WTC11 (cell line): ENCODE measurements around the gene RELCH. TPM values are rescaled to one million over a fixed set of nuclear protein-coding genes. Genes with fewer than 3 reads are reported as not detected.

Experiments used
- ATAC-seq: fragments of 200-7000 bp; cut with Tn5 transposase; 2 replicates; pipeline ENCODE4 v1.10.0; 2021; ENCODE audit warnings: mild to moderate bottlenecking, moderate library complexity
- CTCF ChIA-PET: fragments of 300-600 bp; sonication (Branson Sonifier 250); formaldehyde crosslinking; loops from one replicate; lab custom pipeline; 2021; ENCODE audit warnings: antibody characterized with exemption; lab: Charles Lee
- POLR2A ChIA-PET: fragments of 350-600 bp; sonication (Branson Sonifier 250); formaldehyde crosslinking; loops from one replicate; lab custom pipeline; 2021; ENCODE audit warnings: antibody characterized with exemption; lab: Charles Lee
- DNase-seq: peaks from one replicate; pipeline ENCODE4 v3.0.0; 2021; ENCODE audit warnings: low spot score
- H3K27ac Mint-ChIP-seq: 2 replicates; pipeline ENCODE4 v1.8.0; 2021; ENCODE audit warnings: mixed read lengths
- H3K27me3 Mint-ChIP-seq: 2 replicates; pipeline ENCODE4 v1.8.0; 2021; ENCODE audit warnings: low read depth, mild to moderate bottlenecking, moderate library complexity, mixed read lengths
- H3K36me3 Mint-ChIP-seq: 2 replicates; pipeline ENCODE4 v1.8.0; 2021; ENCODE audit warnings: mixed read lengths
- H3K4me1 Mint-ChIP-seq: 2 replicates; pipeline ENCODE4 v1.8.0; 2022; ENCODE audit warnings: mixed read lengths
- H3K4me3 Mint-ChIP-seq: 2 replicates; pipeline ENCODE4 v1.8.0; 2021; ENCODE audit warnings: mild to moderate bottlenecking, moderate library complexity, mixed read lengths
- H3K9me3 Mint-ChIP-seq: 2 replicates; pipeline ENCODE4 v1.8.0; 2021; ENCODE audit warnings: mixed read lengths
- CREM ChIP-seq: sonication (generic); formaldehyde crosslinking; IDR thresholded peaks from 2 replicates; pipeline ENCODE4 v1.8.1; 2022; ENCODE audit warnings: mild to moderate bottlenecking, missing genetic modification reagents, moderate library complexity
- ETV6 ChIP-seq: sonication (generic); formaldehyde crosslinking; IDR thresholded peaks from 2 replicates; pipeline ENCODE4 v1.8.1; 2022; ENCODE audit warnings: mild to moderate bottlenecking, missing genetic modification reagents
- HMGA2 ChIP-seq: fragments of 250-450 bp; sonication (Bioruptor Pico); IDR thresholded peaks from 2 replicates; pipeline ENCODE4 v1.4.0; 2021; ENCODE audit warnings: mild to moderate bottlenecking, moderate library complexity
- RORB ChIP-seq: fragments of 250-450 bp; sonication (Bioruptor Pico); IDR thresholded peaks from 2 replicates; pipeline ENCODE4 v1.9.0; 2021; ENCODE audit warnings: mild to moderate bottlenecking
- TEAD1 ChIP-seq: sonication (generic); formaldehyde crosslinking; IDR thresholded peaks from 2 replicates; pipeline ENCODE4 v1.8.0; 2022; ENCODE audit warnings: mild to moderate bottlenecking, missing genetic modification reagents
- ZBTB21 ChIP-seq: sonication (generic); formaldehyde crosslinking; IDR thresholded peaks from 2 replicates; pipeline ENCODE4 v1.8.1; 2023; ENCODE audit warnings: mild to moderate bottlenecking, missing genetic modification reagents, borderline replicate concordance
- ZNF121 ChIP-seq: sonication (generic); formaldehyde crosslinking; IDR thresholded peaks from 2 replicates; pipeline ENCODE4 v1.8.0; 2023; ENCODE audit warnings: missing genetic modification reagents
- ZNF138 ChIP-seq: sonication (generic); formaldehyde crosslinking; conservative IDR thresholded peaks from 2 replicates; pipeline ENCODE4 v1.8.1; 2022; ENCODE audit warnings: mild to moderate bottlenecking, moderate library complexity, missing genetic modification reagents
- ZNF317 ChIP-seq: sonication (generic); formaldehyde crosslinking; IDR thresholded peaks from 2 replicates; pipeline ENCODE4 v1.8.1; 2023; ENCODE audit warnings: low read depth, mild to moderate bottlenecking, moderate library complexity, missing genetic modification reagents, borderline replicate concordance
- total RNA-seq: library from RNA; stranded (reverse); gene quantifications from 3 replicates; pipeline ENCODE4 v1.2.3, GENCODE V29; 2021
- TF ChIP-seq, protein P1 (sequence below): sonication (generic); formaldehyde crosslinking; conservative IDR thresholded peaks from 2 replicates; pipeline ENCODE4 v1.8.1; 2023; ENCODE audit warnings: mild to moderate bottlenecking, low read depth, missing genetic modification reagents, moderate library complexity
- TF ChIP-seq, protein P2 (sequence below): sonication (generic); formaldehyde crosslinking; IDR thresholded peaks from 2 replicates; pipeline ENCODE4 v1.8.0; 2023; ENCODE audit warnings: missing genetic modification reagents
- TF ChIP-seq, protein P3 (sequence below): sonication (generic); formaldehyde crosslinking; IDR thresholded peaks from 2 replicates; pipeline ENCODE4 v1.8.0; 2023; ENCODE audit warnings: mild to moderate bottlenecking, missing genetic modification reagents
- TF ChIP-seq, protein P4 (sequence below): sonication (generic); formaldehyde crosslinking; IDR thresholded peaks from 2 replicates; pipeline ENCODE4 v1.8.1; 2022; ENCODE audit warnings: mild to moderate bottlenecking, missing genetic modification reagents, moderate library complexity, borderline replicate concordance
- TF ChIP-seq, protein P5 (sequence below): sonication (generic); formaldehyde crosslinking; IDR thresholded peaks from 2 replicates; pipeline ENCODE4 v1.8.1; 2023; ENCODE audit warnings: mild to moderate bottlenecking, missing genetic modification reagents
- TF ChIP-seq, protein P6 (sequence below): fragments of 250-450 bp; sonication (Bioruptor Pico); IDR thresholded peaks from 2 replicates; pipeline ENCODE4 v1.9.0; 2021; ENCODE audit warnings: mild to moderate bottlenecking, borderline replicate concordance
- TF ChIP-seq, protein P7 (sequence below): sonication (generic); formaldehyde crosslinking; IDR thresholded peaks from 2 replicates; pipeline ENCODE4 v1.8.1; 2023; ENCODE audit warnings: mild to moderate bottlenecking, missing genetic modification reagents, moderate library complexity
- TF ChIP-seq, protein P8 (sequence below): sonication (generic); formaldehyde crosslinking; conservative IDR thresholded peaks from 2 replicates; pipeline ENCODE4 v1.8.1; 2022; ENCODE audit warnings: mild to moderate bottlenecking, missing genetic modification reagents

RELCH gene
- total RNA-seq, 1 experiment from 2014 or later = 30.2 TPM

DNA sequence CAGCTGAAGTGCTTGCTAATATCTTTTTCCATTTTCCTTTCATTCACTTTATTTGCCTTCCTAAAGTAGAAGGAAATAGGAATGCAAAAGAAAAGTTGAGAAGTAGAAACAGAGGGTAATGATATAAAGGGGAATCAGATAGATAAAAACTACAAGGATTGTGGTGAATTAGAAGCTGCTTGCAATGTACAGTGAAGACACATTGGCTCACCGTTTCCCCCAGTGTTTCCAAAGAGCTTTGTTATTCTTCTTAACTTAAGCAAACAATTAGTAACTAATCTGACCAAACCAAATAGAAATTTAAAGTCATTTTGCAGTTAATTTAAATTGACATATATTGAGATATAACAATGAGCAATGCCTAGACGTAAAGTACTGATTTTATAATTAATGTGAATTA lies 63.4 kb downstream of the RELCH start (continued):
- TF ChIP-seq ZNF138 (CRISPR knock-in tag) = no peak

DNA sequence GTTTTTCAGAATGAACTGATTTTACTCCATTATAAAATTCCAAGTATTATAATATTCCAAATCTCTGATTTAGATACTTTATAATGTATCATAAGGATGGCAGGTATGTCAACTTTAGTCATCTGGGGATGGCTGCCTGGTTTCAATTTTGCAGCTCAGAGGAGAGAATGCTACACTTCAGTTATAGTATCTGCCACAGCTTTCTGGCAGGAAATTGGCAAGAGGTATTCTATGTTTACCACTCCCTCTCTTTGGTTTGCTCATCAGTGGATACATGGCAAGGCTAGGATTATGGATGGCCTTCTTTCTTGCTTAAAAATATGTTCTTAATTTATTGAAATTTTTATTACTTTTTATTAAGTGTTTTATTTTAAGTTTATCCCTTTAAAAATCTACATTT lies 71.0 kb downstream of the RELCH start:
- DNase-seq (no peak), ATAC-seq (no peak)
- Mint-ChIP-seq H3K36me3 (peaks cover 23% of the 10 kb centered on the region), H3K27ac (no peak overlapping the region), H3K9me3 (no peaks in the 10 kb centered on the region), H3K4me1 (no peaks in the 10 kb centered on the region), H3K4me3 (no peak overlapping the region), H3K27me3 (no peaks in the 10 kb centered on the region)
- CTCF ChIA-PET = interaction anchor here (2.7 kb wide), 1 partner anchor 9 kb away, joined by 12 read pairs; no protein-coding TSS in a partner anchor
- TF ChIP-seq, protein P1, sequence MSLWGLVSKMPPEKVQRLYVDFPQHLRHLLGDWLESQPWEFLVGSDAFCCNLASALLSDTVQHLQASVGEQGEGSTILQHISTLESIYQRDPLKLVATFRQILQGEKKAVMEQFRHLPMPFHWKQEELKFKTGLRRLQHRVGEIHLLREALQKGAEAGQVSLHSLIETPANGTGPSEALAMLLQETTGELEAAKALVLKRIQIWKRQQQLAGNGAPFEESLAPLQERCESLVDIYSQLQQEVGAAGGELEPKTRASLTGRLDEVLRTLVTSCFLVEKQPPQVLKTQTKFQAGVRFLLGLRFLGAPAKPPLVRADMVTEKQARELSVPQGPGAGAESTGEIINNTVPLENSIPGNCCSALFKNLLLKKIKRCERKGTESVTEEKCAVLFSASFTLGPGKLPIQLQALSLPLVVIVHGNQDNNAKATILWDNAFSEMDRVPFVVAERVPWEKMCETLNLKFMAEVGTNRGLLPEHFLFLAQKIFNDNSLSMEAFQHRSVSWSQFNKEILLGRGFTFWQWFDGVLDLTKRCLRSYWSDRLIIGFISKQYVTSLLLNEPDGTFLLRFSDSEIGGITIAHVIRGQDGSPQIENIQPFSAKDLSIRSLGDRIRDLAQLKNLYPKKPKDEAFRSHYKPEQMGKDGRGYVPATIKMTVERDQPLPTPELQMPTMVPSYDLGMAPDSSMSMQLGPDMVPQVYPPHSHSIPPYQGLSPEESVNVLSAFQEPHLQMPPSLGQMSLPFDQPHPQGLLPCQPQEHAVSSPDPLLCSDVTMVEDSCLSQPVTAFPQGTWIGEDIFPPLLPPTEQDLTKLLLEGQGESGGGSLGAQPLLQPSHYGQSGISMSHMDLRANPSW (CRISPR knock-in tag) = no peak
- TF ChIP-seq, protein P2, sequence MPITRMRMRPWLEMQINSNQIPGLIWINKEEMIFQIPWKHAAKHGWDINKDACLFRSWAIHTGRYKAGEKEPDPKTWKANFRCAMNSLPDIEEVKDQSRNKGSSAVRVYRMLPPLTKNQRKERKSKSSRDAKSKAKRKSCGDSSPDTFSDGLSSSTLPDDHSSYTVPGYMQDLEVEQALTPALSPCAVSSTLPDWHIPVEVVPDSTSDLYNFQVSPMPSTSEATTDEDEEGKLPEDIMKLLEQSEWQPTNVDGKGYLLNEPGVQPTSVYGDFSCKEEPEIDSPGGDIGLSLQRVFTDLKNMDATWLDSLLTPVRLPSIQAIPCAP (CRISPR knock-in tag) = no peak
- TF ChIP-seq CREM (CRISPR knock-in tag) = no peak
- TF ChIP-seq, protein P3, sequence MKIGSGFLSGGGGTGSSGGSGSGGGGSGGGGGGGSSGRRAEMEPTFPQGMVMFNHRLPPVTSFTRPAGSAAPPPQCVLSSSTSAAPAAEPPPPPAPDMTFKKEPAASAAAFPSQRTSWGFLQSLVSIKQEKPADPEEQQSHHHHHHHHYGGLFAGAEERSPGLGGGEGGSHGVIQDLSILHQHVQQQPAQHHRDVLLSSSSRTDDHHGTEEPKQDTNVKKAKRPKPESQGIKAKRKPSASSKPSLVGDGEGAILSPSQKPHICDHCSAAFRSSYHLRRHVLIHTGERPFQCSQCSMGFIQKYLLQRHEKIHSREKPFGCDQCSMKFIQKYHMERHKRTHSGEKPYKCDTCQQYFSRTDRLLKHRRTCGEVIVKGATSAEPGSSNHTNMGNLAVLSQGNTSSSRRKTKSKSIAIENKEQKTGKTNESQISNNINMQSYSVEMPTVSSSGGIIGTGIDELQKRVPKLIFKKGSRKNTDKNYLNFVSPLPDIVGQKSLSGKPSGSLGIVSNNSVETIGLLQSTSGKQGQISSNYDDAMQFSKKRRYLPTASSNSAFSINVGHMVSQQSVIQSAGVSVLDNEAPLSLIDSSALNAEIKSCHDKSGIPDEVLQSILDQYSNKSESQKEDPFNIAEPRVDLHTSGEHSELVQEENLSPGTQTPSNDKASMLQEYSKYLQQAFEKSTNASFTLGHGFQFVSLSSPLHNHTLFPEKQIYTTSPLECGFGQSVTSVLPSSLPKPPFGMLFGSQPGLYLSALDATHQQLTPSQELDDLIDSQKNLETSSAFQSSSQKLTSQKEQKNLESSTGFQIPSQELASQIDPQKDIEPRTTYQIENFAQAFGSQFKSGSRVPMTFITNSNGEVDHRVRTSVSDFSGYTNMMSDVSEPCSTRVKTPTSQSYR (CRISPR knock-in tag) = no peak
- TF ChIP-seq ZBTB21 = no peak
- no peak for TF ChIP-seq RORB
- no peak for TF ChIP-seq ZNF121 (CRISPR knock-in tag)
- TF ChIP-seq, protein P4, sequence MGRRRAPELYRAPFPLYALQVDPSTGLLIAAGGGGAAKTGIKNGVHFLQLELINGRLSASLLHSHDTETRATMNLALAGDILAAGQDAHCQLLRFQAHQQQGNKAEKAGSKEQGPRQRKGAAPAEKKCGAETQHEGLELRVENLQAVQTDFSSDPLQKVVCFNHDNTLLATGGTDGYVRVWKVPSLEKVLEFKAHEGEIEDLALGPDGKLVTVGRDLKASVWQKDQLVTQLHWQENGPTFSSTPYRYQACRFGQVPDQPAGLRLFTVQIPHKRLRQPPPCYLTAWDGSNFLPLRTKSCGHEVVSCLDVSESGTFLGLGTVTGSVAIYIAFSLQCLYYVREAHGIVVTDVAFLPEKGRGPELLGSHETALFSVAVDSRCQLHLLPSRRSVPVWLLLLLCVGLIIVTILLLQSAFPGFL (CRISPR knock-in tag) = no peak
- TF ChIP-seq ZNF138 (CRISPR knock-in tag) = no peak
- TF ChIP-seq ETV6 = no peak
- TF ChIP-seq, protein P5, sequence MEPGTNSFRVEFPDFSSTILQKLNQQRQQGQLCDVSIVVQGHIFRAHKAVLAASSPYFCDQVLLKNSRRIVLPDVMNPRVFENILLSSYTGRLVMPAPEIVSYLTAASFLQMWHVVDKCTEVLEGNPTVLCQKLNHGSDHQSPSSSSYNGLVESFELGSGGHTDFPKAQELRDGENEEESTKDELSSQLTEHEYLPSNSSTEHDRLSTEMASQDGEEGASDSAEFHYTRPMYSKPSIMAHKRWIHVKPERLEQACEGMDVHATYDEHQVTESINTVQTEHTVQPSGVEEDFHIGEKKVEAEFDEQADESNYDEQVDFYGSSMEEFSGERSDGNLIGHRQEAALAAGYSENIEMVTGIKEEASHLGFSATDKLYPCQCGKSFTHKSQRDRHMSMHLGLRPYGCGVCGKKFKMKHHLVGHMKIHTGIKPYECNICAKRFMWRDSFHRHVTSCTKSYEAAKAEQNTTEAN (CRISPR knock-in tag) = no peak
- no peak for TF ChIP-seq ZNF317 (CRISPR knock-in tag)
- TF ChIP-seq TEAD1 (CRISPR knock-in tag) = no peak
- TF ChIP-seq HMGA2 (CRISPR knock-in tag) = no peak
- TF ChIP-seq, protein P6, sequence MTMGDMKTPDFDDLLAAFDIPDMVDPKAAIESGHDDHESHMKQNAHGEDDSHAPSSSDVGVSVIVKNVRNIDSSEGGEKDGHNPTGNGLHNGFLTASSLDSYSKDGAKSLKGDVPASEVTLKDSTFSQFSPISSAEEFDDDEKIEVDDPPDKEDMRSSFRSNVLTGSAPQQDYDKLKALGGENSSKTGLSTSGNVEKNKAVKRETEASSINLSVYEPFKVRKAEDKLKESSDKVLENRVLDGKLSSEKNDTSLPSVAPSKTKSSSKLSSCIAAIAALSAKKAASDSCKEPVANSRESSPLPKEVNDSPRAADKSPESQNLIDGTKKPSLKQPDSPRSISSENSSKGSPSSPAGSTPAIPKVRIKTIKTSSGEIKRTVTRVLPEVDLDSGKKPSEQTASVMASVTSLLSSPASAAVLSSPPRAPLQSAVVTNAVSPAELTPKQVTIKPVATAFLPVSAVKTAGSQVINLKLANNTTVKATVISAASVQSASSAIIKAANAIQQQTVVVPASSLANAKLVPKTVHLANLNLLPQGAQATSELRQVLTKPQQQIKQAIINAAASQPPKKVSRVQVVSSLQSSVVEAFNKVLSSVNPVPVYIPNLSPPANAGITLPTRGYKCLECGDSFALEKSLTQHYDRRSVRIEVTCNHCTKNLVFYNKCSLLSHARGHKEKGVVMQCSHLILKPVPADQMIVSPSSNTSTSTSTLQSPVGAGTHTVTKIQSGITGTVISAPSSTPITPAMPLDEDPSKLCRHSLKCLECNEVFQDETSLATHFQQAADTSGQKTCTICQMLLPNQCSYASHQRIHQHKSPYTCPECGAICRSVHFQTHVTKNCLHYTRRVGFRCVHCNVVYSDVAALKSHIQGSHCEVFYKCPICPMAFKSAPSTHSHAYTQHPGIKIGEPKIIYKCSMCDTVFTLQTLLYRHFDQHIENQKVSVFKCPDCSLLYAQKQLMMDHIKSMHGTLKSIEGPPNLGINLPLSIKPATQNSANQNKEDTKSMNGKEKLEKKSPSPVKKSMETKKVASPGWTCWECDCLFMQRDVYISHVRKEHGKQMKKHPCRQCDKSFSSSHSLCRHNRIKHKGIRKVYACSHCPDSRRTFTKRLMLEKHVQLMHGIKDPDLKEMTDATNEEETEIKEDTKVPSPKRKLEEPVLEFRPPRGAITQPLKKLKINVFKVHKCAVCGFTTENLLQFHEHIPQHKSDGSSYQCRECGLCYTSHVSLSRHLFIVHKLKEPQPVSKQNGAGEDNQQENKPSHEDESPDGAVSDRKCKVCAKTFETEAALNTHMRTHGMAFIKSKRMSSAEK (CRISPR knock-in tag) = no peak
- TF ChIP-seq, protein P7, sequence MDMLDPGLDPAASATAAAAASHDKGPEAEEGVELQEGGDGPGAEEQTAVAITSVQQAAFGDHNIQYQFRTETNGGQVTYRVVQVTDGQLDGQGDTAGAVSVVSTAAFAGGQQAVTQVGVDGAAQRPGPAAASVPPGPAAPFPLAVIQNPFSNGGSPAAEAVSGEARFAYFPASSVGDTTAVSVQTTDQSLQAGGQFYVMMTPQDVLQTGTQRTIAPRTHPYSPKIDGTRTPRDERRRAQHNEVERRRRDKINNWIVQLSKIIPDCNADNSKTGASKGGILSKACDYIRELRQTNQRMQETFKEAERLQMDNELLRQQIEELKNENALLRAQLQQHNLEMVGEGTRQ = no peak
- TF ChIP-seq, protein P8, sequence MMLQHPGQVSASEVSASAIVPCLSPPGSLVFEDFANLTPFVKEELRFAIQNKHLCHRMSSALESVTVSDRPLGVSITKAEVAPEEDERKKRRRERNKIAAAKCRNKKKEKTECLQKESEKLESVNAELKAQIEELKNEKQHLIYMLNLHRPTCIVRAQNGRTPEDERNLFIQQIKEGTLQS (CRISPR knock-in tag) = no peak
- POLR2A ChIA-PET = no interaction called here
